Breast epithelium (tissue), 4 donors: ENCODE results near the gene MBP. TPM values are rescaled to one million over a fixed set of nuclear protein-coding genes. Genes with fewer than 3 reads are reported as not detected.

Experiments
- DNase-seq, 2 donors: peaks; one replicate each; pipeline ENCODE4 v3.0.0-alpha.2; 2019; ENCODE audit warnings: low spot score in 2 of 2
- H3K27ac ChIP-seq, 2 donors: fragments of 200-600 bp; sonication (generic) in 1 of 2; one replicate each; pipeline ENCODE4 v1.5.1; 2016 to 2019; ENCODE audit warnings: mild to moderate bottlenecking in 1 of 2
- H3K27me3 ChIP-seq, 2 donors: fragments of 200-600 bp; sonication (generic) in 1 of 2; one replicate each; pipeline versions ENCODE4 v1.5.1 to v1.6.0; 2017 to 2019; ENCODE audit warnings: control low read depth in 1 of 2, mild to moderate bottlenecking in 1 of 2
- H3K36me3 ChIP-seq: fragments of 200-600 bp; one replicate; pipeline ENCODE4 v1.5.1; 2019
- H3K4me1 ChIP-seq, 2 donors: fragments of 200-600 bp; sonication (generic); one replicate each; pipeline ENCODE4 v1.5.1; 2016 to 2019; ENCODE audit warnings: control low read depth in 1 of 2
- H3K4me3 ChIP-seq, 3 donors: fragments of 200-600 bp; sonication (generic); 1 replicate in 2 of 3; 2 replicates in 1 of 3; pipeline ENCODE4 v1.5.1; 2016 to 2019; ENCODE audit warnings: mild to moderate bottlenecking in 3 of 3, moderate library complexity in 2 of 3
- H3K9me3 ChIP-seq, 2 donors: fragments of 200-600 bp; sonication (generic) in 1 of 2; one replicate each; pipeline ENCODE4 v1.5.1; 2016 to 2019; ENCODE audit warnings: control low read depth in 1 of 2
- POLR2A ChIP-seq: fragments of 450-650 bp; IDR thresholded peaks from one replicate; pipeline ENCODE4 v1.6.1; 2016; ENCODE audit warnings: antibody characterized with exemption, mild to moderate bottlenecking, moderate library complexity
- POLR2AphosphoS5 ChIP-seq, 3 donors: sonication (generic); formaldehyde crosslinking; IDR thresholded peaks; one replicate each; pipeline ENCODE4 v1.6.1; 2017; ENCODE audit warnings: antibody characterized with exemption in 3 of 3
- intact Hi-C: fragments of 100-400 bp; cut with DNase I; formaldehyde crosslinking; loops from one replicate; pipeline ENCODE4 v1.15.1; 2023; ENCODE audit warnings: low total_unique reads
- total RNA-seq, 3 donors: library from RNA; depleted of rRNA; stranded (reverse); fragments of >200 nt; gene quantifications; one replicate each; pipeline ENCODE4 v1.1.0, GENCODE V29; 2016
- TF ChIP-seq, protein P1 (sequence below), 3 donors: fragments of 450-650 bp; IDR thresholded peaks; one replicate each; pipeline ENCODE4 v1.5.1; 2016 to 2017; ENCODE audit warnings: antibody characterized with exemption in 3 of 3, mild to moderate bottlenecking in 3 of 3, moderate library complexity in 3 of 3

Gene MBP
- total RNA-seq, 3 donors from 2014 or later, result 27.2 to 46.2 (median 32.4) TPM

GRCh38 chr18:77165503-77166188 is 33.1 kb upstream of the MBP start:
- no peaks in the 10 kb centered on the region for H3K4me1 ChIP-seq
- no peak for TF ChIP-seq POLR2AphosphoS5 (IDR thresholded peaks at IDR 0.05)
- TF ChIP-seq, protein P1, sequence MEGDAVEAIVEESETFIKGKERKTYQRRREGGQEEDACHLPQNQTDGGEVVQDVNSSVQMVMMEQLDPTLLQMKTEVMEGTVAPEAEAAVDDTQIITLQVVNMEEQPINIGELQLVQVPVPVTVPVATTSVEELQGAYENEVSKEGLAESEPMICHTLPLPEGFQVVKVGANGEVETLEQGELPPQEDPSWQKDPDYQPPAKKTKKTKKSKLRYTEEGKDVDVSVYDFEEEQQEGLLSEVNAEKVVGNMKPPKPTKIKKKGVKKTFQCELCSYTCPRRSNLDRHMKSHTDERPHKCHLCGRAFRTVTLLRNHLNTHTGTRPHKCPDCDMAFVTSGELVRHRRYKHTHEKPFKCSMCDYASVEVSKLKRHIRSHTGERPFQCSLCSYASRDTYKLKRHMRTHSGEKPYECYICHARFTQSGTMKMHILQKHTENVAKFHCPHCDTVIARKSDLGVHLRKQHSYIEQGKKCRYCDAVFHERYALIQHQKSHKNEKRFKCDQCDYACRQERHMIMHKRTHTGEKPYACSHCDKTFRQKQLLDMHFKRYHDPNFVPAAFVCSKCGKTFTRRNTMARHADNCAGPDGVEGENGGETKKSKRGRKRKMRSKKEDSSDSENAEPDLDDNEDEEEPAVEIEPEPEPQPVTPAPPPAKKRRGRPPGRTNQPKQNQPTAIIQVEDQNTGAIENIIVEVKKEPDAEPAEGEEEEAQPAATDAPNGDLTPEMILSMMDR (IDR thresholded peaks at IDR 0.05), result no peak
- TF ChIP-seq POLR2A, result no peak
- no peaks in the 10 kb centered on the region for H3K36me3 ChIP-seq
- H3K4me3 ChIP-seq, result peak overlapping the region in 1 of 3 donors; percentile 11
- intact Hi-C loops, result loop anchor here (1.0 kb wide), 1 partner anchor 32 kb away; no protein-coding TSS in a partner anchor
- no peaks in the 10 kb centered on the region for H3K9me3 ChIP-seq
- H3K27me3 ChIP-seq, result peaks cover 0 to 6% of the 10 kb centered on the region in 2 donors
- peak overlapping the region in 1 of 2 donors; percentile 65 for H3K27ac ChIP-seq
- no peak for DNase-seq

DNA sequence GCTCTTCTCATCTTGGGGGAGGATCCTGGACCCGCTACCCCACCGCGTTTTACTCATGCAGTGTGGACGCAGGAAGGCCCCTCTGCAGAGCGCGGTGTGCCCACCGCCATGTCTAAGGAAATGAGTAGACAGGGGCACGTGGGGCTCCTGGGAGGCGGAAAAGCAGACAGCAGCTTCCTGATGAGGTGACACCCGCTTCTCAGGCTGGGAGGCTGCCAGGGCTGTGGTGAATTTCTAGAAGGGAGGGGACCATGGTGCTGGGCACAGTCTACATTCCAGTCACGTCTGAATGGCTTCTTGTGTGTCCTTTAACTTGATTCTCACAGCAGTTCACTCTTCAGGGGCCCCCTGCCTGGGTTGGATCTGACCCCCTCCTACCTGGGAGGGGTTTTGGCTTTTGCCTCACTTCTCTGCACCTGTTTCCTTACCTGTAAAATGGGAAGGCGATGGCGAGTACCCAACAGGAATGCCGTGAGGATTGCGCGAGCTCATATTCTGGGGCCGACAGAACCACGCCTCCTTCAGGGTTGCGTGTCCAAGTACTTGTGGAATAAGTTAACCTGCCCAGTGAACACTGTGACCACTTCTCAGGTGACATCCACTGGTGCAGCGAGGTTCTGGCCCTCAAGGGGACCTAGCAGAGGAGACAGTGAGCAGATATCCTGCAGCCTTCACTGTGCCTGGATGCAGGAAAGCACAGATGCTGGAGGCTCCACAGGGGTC is 32.3 kb upstream of the MBP start:
- peaks cover 0 to 6% of the 10 kb centered on the region in 2 donors for H3K27me3 ChIP-seq
- TF ChIP-seq POLR2AphosphoS5 (IDR thresholded peaks at IDR 0.05), result no peak
- TF ChIP-seq, protein P1 (IDR thresholded peaks at IDR 0.05), result no peak
- TF ChIP-seq POLR2A, result no peak
- intact Hi-C loops, result no loop called here
- no peaks in the 10 kb centered on the region for H3K4me1 ChIP-seq
- no peaks in the 10 kb centered on the region for H3K9me3 ChIP-seq
- no peak for DNase-seq
- no peak overlapping the region for H3K4me3 ChIP-seq
- no peaks in the 10 kb centered on the region for H3K36me3 ChIP-seq
- peak overlapping the region in 1 of 2 donors; percentile 65 for H3K27ac ChIP-seq

DNA sequence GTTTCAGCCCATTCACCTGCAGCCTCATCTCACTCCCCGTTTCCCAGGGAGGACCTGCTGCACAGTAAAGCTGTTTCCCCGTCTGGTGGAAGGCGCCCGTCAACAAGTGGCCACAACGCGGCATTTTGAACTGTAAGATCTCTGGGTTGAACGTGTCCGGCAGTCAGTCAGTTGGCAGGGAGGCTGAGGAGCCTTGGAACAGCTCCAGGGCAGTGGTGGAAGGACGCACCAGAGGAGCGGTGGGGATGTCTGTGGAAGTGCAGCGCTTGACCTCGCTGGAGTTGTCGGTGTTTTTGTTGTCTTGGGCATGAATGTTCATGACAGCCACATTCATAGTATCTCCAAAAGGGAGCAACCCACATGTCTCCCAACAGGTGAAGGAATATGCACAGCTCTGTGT is 31.4 kb upstream of the MBP start:
- Histone ChIP-seq H3K4me3 (no peak overlapping the region), H3K27ac (no peak overlapping the region), H3K27me3 (peaks cover 0 to 6% of the 10 kb centered on the region in 2 donors), H3K36me3 (no peaks in the 10 kb centered on the region), H3K4me1 (no peaks in the 10 kb centered on the region), H3K9me3 (no peaks in the 10 kb centered on the region)
- TF ChIP-seq POLR2A (no peak), POLR2AphosphoS5 (IDR thresholded peaks at IDR 0.05) (no peak)
- TF ChIP-seq, protein P1 (IDR thresholded peaks at IDR 0.05), result no peak
- intact Hi-C loops, result no loop called here
- DNase-seq, result no peak

- no peak for DNase-seq
- no peak overlapping the region for H3K27ac ChIP-seq
- no peaks in the 10 kb centered on the region for H3K36me3 ChIP-seq
- no peaks in the 10 kb centered on the region for H3K4me1 ChIP-seq
- H3K4me3 ChIP-seq, result no peak overlapping the region
- no peaks in the 10 kb centered on the region for H3K9me3 ChIP-seq
- peaks cover 0 to 6% of the 10 kb centered on the region in 2 donors for H3K27me3 ChIP-seq
- TF ChIP-seq POLR2A (no peak), POLR2AphosphoS5 (IDR thresholded peaks at IDR 0.05) (no peak)
- TF ChIP-seq, protein P1 (IDR thresholded peaks at IDR 0.05), result no peak
- intact Hi-C loops, result no loop called here
Observed at GRCh38 chr18:77162580-77162979, 30.0 kb upstream of the MBP start.

DNA sequence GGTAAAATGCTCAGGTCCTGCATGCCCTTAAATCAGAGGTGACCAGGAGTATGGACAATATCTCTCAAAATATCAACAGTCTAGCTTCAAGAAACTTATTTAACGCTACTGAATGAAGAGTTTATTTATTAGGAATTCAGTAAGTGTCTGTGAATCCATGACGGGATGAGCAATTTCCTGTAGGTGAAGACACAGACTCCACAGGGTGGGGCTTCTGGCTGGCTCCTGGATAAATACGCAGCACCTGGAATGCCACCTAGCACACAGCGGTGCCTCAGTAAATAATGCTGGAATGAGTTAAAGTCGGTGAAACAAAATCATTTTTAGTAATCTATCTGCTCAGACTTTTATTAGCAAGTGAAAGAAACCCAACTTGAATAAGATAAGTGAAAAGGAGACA is 29.4 kb upstream of the MBP start:
- no peaks in the 10 kb centered on the region for H3K9me3 ChIP-seq
- TF ChIP-seq POLR2AphosphoS5 (IDR thresholded peaks at IDR 0.05), result no peak
- TF ChIP-seq, protein P1 (IDR thresholded peaks at IDR 0.05), result no peak
- TF ChIP-seq POLR2A, result no peak
- no peaks in the 10 kb centered on the region for H3K36me3 ChIP-seq
- intact Hi-C loops, result no loop called here
- H3K4me3 ChIP-seq, result no peak overlapping the region
- no peaks in the 10 kb centered on the region for H3K4me1 ChIP-seq
- DNase-seq, result no peak
- peaks cover 0 to 6% of the 10 kb centered on the region in 2 donors for H3K27me3 ChIP-seq
- no peak overlapping the region for H3K27ac ChIP-seq
